GM12891 (cell line): Measurements from ENCODE around the gene HUNK.

Source experiments
- POLR2AphosphoS5 ChIP-seq: IDR thresholded peaks from 2 replicates; pipeline ENCODE4 v1.6.1; 2011; ENCODE audit warnings: low read depth, low read length, control low read depth
- SPI1 ChIP-seq: IDR thresholded peaks from 2 replicates; pipeline ENCODE4 v1.6.1; 2011; ENCODE audit warnings: low read depth, low read length, control low read depth

DNA sequence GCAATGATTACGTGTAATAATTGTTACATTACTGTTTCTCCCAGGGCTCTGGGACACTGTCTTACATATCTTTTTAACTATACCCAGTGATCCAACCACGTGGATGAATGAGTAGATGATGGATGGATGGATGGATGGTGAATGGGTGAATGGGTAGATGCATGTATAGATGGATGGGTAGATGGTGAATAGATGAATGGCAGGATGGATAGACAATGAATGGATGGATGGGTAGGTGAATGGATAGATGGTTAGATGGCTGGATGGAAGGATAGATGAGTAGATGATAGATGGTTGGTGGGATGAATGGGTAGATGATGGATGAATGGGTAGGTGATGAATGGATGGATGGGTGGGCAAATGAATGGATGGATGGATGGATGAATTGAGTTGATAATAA, 135.9 kb downstream of the HUNK start:
- TF ChIP-seq POLR2AphosphoS5 (no peak), SPI1 (no peak)
